ENCODE measurements around the gene MTAP.
A peak's percentile ranks its signal among the peaks of the same experiment; 100 is the strongest.

MTAP gene

DNA sequence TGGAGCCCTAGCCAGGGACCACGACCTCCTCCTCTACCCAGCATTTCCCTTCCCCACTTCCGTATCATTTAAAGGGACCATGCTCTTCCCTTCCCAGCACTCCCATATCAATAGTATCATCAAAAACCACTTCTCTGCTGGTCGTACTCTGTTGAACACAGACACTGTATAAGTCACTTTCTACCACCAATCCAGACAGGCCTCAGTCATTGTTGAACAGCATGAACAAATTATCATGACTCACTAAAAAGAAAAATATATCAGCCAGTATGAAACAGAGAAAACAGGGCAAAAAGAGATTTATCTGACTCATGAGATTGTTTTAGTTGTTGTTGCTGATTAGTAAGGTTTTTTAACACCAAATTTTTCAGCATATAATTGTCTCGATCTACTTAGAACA, 101.9 kb downstream of the MTAP start:
- Histone ChIP-seq H3K79me1 (ENCODE audit: low read length) (no peaks in the 10 kb centered on the region), H3K4me1 (ENCODE audit: control insufficient read depth, low read depth, low read length) (no peaks in the 10 kb centered on the region), H3K18ac (ENCODE audit: low read length) (no peak overlapping the region), H3K23ac (ENCODE audit: low read length) (no peak overlapping the region), H3K36me3 (ENCODE audit: control insufficient read depth, insufficient read depth, low read length) (no peaks in the 10 kb centered on the region), H3K4ac (ENCODE audit: low read depth, low read length) (no peak overlapping the region), H2BK5ac (ENCODE audit: low read length) (no peak overlapping the region), H3K79me2 (ENCODE audit: control insufficient read depth, insufficient read depth, low read length) (no peaks in the 10 kb centered on the region), H3K9ac (ENCODE audit: low read length) (no peak overlapping the region), H3K4me2 (ENCODE audit: low read length) (no peak overlapping the region), H2AK5ac (ENCODE audit: low read length) (no peak overlapping the region), H3K27me3 (ENCODE audit: insufficient read depth, low read length, poor library complexity) (no peaks in the 10 kb centered on the region), H3K56ac (ENCODE audit: low read length) (no peak overlapping the region), H2BK120ac (ENCODE audit: low read depth, low read length) (no peak overlapping the region), H3K27ac (ENCODE audit: low read depth, low read length) (no peak overlapping the region), H4K5ac (ENCODE audit: low read length) (no peak overlapping the region), H3K4me3 (ENCODE audit: low read length) (no peak overlapping the region), H4K8ac (ENCODE audit: low read depth, low read length) (no peak overlapping the region), H2BK15ac (replicated peaks; ENCODE audit: low read depth) (no peak overlapping the region)
- WGBS (ENCODE audit: extremely low coverage, insufficient coverage, low lambda C conversion rate) = no CpG with 5 or more reads among the region's 4 CpGs
- DNase-seq = no peak

DNA sequence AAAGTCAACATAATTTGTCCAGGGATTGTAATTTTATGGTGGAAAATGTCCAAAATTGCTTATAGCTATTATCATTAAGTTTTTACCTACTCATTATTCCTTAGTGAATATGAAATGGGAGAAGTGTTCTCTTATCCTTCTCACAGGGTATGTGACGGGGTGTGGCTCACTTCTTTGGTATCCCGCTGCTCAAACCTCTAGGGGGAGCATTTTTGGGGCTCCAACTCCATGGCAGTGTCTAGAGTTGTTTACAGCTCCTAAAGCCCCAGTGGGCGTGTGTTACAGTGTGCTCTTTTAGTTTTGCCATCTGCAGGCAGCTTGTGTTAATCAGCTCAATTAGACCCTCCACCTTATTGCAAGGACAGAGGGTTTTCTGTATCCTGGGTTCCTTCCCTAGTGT, 102.3 kb downstream of the MTAP start:
- H2AK5ac ChIP-seq (ENCODE audit: low read length) = no peak overlapping the region
- no peak overlapping the region for H3K4me2 ChIP-seq (ENCODE audit: low read length)
- H3K79me1 ChIP-seq (ENCODE audit: low read length) = no peaks in the 10 kb centered on the region
- H2BK5ac ChIP-seq (ENCODE audit: low read length) = no peak overlapping the region
- H2BK15ac ChIP-seq (replicated peaks; ENCODE audit: low read depth) = no peak overlapping the region
- H3K9ac ChIP-seq (ENCODE audit: low read length) = no peak overlapping the region
- H4K5ac ChIP-seq (ENCODE audit: low read length) = no peak overlapping the region
- H3K56ac ChIP-seq (ENCODE audit: low read length) = no peak overlapping the region
- no peaks in the 10 kb centered on the region for H3K4me1 ChIP-seq (ENCODE audit: control insufficient read depth, low read depth, low read length)
- no peaks in the 10 kb centered on the region for H3K27me3 ChIP-seq (ENCODE audit: insufficient read depth, low read length, poor library complexity)
- H3K4me3 ChIP-seq (ENCODE audit: low read length) = no peak overlapping the region
- H4K8ac ChIP-seq (ENCODE audit: low read depth, low read length) = no peak overlapping the region
- no CpG with 5 or more reads among the region's 3 CpGs for WGBS (ENCODE audit: extremely low coverage, insufficient coverage, low lambda C conversion rate)
- H3K18ac ChIP-seq (ENCODE audit: low read length) = no peak overlapping the region
- peak; percentile 30 for DNase-seq
- H2BK120ac ChIP-seq (ENCODE audit: low read depth, low read length) = no peak overlapping the region
- no peak overlapping the region for H3K4ac ChIP-seq (ENCODE audit: low read depth, low read length)
- H3K36me3 ChIP-seq (ENCODE audit: control insufficient read depth, insufficient read depth, low read length) = no peaks in the 10 kb centered on the region
- H3K79me2 ChIP-seq (ENCODE audit: control insufficient read depth, insufficient read depth, low read length) = no peaks in the 10 kb centered on the region
- H3K27ac ChIP-seq (ENCODE audit: low read depth, low read length) = no peak overlapping the region
- H3K23ac ChIP-seq (ENCODE audit: low read length) = no peak overlapping the region

DNA sequence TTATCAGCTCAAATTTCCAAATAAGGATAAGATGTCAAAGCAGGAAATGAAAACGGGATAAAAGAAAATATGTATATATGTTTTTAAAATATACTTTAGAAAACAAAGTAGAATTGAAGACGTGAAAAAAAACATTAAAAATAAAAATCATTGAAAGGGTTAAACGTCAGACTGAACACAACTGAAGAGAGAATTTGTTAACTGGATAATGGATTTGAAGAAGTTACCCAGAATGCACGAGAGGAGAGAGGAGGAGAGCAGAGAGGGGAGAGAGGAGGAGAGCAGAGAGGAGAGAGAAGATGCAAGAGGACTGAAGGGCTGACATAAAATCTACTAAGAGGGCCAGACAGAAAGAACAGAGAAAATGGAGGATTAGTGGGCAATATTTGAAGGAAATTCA, 103.8 kb downstream of the MTAP start:
- no peak overlapping the region for H3K4me3 ChIP-seq (ENCODE audit: low read length)
- no peak overlapping the region for H3K9ac ChIP-seq (ENCODE audit: low read length)
- H2BK5ac ChIP-seq (ENCODE audit: low read length) = no peak overlapping the region
- H3K27ac ChIP-seq (ENCODE audit: low read depth, low read length) = no peak overlapping the region
- H3K79me2 ChIP-seq (ENCODE audit: control insufficient read depth, insufficient read depth, low read length) = no peaks in the 10 kb centered on the region
- H3K4ac ChIP-seq (ENCODE audit: low read depth, low read length) = no peak overlapping the region
- no peak overlapping the region for H4K8ac ChIP-seq (ENCODE audit: low read depth, low read length)
- WGBS (ENCODE audit: extremely low coverage, insufficient coverage, low lambda C conversion rate) = 100% methylated on average over 2 of the region's 4 CpGs
- no peak overlapping the region for H3K56ac ChIP-seq (ENCODE audit: low read length)
- H3K79me1 ChIP-seq (ENCODE audit: low read length) = no peaks in the 10 kb centered on the region
- no peak for DNase-seq
- H3K4me1 ChIP-seq (ENCODE audit: control insufficient read depth, low read depth, low read length) = no peaks in the 10 kb centered on the region
- H2AK5ac ChIP-seq (ENCODE audit: low read length) = no peak overlapping the region
- no peak overlapping the region for H3K23ac ChIP-seq (ENCODE audit: low read length)
- H3K36me3 ChIP-seq (ENCODE audit: control insufficient read depth, insufficient read depth, low read length) = no peaks in the 10 kb centered on the region
- no peaks in the 10 kb centered on the region for H3K27me3 ChIP-seq (ENCODE audit: insufficient read depth, low read length, poor library complexity)
- no peak overlapping the region for H4K5ac ChIP-seq (ENCODE audit: low read length)
- no peak overlapping the region for H2BK120ac ChIP-seq (ENCODE audit: low read depth, low read length)
- no peak overlapping the region for H2BK15ac ChIP-seq (replicated peaks; ENCODE audit: low read depth)
- no peak overlapping the region for H3K4me2 ChIP-seq (ENCODE audit: low read length)
- no peak overlapping the region for H3K18ac ChIP-seq (ENCODE audit: low read length)

DNA sequence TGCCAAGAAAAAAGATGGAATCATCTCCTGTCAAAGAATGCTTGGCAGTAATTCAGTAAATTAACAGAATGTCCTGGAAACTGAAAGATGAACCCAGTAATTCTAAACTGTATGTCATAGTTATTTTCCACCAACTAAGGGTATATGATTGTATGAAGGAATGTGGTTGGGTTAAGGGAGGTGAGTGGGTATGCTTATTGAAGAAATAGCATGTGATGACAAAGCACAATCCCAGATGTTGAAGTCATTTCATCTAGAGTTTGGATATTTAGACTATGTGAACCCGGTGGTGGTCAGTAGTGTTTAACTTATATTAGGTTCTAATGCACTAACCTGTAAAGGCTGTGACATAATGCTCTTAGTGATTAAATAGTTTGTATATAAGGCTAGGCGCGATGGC, 104.4 kb downstream of the MTAP start:
- Histone ChIP-seq H3K4ac (ENCODE audit: low read depth, low read length) (no peak overlapping the region), H3K18ac (ENCODE audit: low read length) (no peak overlapping the region), H3K4me2 (ENCODE audit: low read length) (no peak overlapping the region), H3K23ac (ENCODE audit: low read length) (no peak overlapping the region), H3K9ac (ENCODE audit: low read length) (no peak overlapping the region), H2BK120ac (ENCODE audit: low read depth, low read length) (no peak overlapping the region), H3K79me2 (ENCODE audit: control insufficient read depth, insufficient read depth, low read length) (no peaks in the 10 kb centered on the region), H2BK15ac (replicated peaks; ENCODE audit: low read depth) (no peak overlapping the region), H3K27me3 (ENCODE audit: insufficient read depth, low read length, poor library complexity) (no peaks in the 10 kb centered on the region), H3K36me3 (ENCODE audit: control insufficient read depth, insufficient read depth, low read length) (no peaks in the 10 kb centered on the region), H2BK5ac (ENCODE audit: low read length) (no peak overlapping the region), H2AK5ac (ENCODE audit: low read length) (no peak overlapping the region), H3K4me1 (ENCODE audit: control insufficient read depth, low read depth, low read length) (no peaks in the 10 kb centered on the region), H3K4me3 (ENCODE audit: low read length) (no peak overlapping the region), H3K56ac (ENCODE audit: low read length) (no peak overlapping the region), H3K27ac (ENCODE audit: low read depth, low read length) (no peak overlapping the region), H3K79me1 (ENCODE audit: low read length) (no peaks in the 10 kb centered on the region), H4K8ac (ENCODE audit: low read depth, low read length) (no peak overlapping the region), H4K5ac (ENCODE audit: low read length) (no peak overlapping the region)
- no CpG with 5 or more reads among the region's 3 CpGs for WGBS (ENCODE audit: extremely low coverage, insufficient coverage, low lambda C conversion rate)
- no peak for DNase-seq

DNA sequence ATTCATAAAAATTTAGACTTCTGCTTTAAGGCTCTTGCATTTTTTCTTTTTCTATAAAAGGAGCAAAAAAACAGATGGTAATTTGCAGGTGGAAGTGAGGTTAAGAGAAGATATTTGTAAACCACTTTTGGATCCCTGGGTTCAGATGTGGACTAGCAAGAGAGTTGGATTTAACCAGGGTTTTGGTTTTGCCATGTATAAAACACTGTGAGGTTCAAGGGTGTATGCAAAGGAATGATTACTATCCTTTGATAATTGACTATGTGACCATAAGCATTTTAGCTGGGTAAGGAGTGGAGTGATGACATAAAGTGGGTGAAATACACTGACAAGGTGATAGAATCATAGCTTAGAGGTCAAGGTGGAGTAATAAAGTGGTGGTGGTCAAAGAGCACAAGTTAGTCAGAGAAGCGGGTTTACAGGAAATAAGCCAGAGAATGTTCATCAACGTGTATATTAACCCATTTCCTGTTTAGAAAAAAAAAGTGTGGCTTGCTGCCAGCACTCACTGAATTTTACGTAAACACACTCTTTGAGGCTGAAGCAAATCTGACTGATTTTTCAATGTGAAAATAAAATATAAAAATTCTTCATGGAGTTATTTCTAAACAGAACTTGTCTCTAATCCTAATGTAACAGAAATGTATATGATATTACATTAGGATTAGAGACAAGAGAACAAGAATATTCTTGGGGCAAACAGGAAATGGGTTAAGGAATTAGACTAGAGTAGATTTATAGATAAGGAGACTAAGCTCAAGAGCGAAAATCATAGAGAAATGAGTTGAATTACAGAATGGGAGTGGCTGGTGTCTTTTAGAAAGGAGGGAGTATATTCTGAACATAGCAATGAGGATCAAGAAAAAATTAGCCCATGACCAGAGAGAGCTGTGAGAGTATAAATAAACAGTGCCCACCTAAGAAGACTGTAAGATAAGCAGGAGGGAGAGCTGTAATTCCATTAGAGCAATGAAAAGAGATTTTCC, 117.2 kb downstream of the MTAP start:
- no peaks in the 10 kb centered on the region for H3K36me3 ChIP-seq (ENCODE audit: control insufficient read depth, insufficient read depth, low read length)
- no peak for DNase-seq
- no peaks in the 10 kb centered on the region for H3K27me3 ChIP-seq (ENCODE audit: insufficient read depth, low read length, poor library complexity)
- no peaks in the 10 kb centered on the region for H3K79me1 ChIP-seq (ENCODE audit: low read length)
- H3K79me2 ChIP-seq (ENCODE audit: control insufficient read depth, insufficient read depth, low read length) = no peaks in the 10 kb centered on the region
- H2BK15ac ChIP-seq (replicated peaks; ENCODE audit: low read depth) = no peak overlapping the region
- H4K5ac ChIP-seq (ENCODE audit: low read length) = no peak overlapping the region
- H3K4ac ChIP-seq (ENCODE audit: low read depth, low read length) = no peak overlapping the region
- H3K56ac ChIP-seq (ENCODE audit: low read length) = no peak overlapping the region
- WGBS (ENCODE audit: extremely low coverage, insufficient coverage, low lambda C conversion rate) = no CpG with 5 or more reads among the region's 4 CpGs
- no peak overlapping the region for H2BK120ac ChIP-seq (ENCODE audit: low read depth, low read length)
- no peak overlapping the region for H3K9ac ChIP-seq (ENCODE audit: low read length)
- no peak overlapping the region for H3K4me2 ChIP-seq (ENCODE audit: low read length)
- H4K8ac ChIP-seq (ENCODE audit: low read depth, low read length) = no peak overlapping the region
- no peak overlapping the region for H3K27ac ChIP-seq (ENCODE audit: low read depth, low read length)
- no peak overlapping the region for H3K4me3 ChIP-seq (ENCODE audit: low read length)
- no peak overlapping the region for H3K18ac ChIP-seq (ENCODE audit: low read length)
- H2BK5ac ChIP-seq (ENCODE audit: low read length) = no peak overlapping the region
- H3K23ac ChIP-seq (ENCODE audit: low read length) = no peak overlapping the region
- no peaks in the 10 kb centered on the region for H3K4me1 ChIP-seq (ENCODE audit: control insufficient read depth, low read depth, low read length)
- no peak overlapping the region for H2AK5ac ChIP-seq (ENCODE audit: low read length)

DNA sequence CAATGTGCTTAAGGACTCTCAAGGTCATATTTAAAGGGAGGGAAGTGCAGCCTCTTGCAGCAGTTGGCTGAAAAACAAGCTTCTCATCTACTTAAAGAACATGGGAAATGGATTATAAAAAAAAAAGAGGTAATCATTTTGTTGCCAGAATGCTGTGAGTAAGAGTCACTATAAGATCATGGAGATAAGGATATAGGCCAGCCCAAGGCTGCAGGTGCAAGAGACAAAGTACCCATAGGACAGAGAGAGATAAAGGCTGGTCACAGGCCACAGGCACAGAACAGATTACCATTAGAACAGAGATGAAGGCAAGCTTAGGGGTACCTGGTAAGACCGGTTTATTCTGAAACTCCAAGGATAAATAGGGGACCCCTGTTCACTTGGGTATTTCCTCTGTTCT, 121.3 kb downstream of the MTAP start:
- Histone ChIP-seq H3K27me3 (ENCODE audit: insufficient read depth, low read length, poor library complexity) (no peaks in the 10 kb centered on the region), H3K9ac (ENCODE audit: low read length) (no peak overlapping the region), H3K56ac (ENCODE audit: low read length) (no peak overlapping the region), H2BK5ac (ENCODE audit: low read length) (no peak overlapping the region), H2AK5ac (ENCODE audit: low read length) (no peak overlapping the region), H3K4me2 (ENCODE audit: low read length) (no peak overlapping the region), H2BK15ac (replicated peaks; ENCODE audit: low read depth) (no peak overlapping the region), H3K79me2 (ENCODE audit: control insufficient read depth, insufficient read depth, low read length) (no peaks in the 10 kb centered on the region), H3K4ac (ENCODE audit: low read depth, low read length) (no peak overlapping the region), H3K18ac (ENCODE audit: low read length) (no peak overlapping the region), H3K23ac (ENCODE audit: low read length) (no peak overlapping the region), H3K4me1 (ENCODE audit: control insufficient read depth, low read depth, low read length) (no peaks in the 10 kb centered on the region), H3K79me1 (ENCODE audit: low read length) (no peaks in the 10 kb centered on the region), H3K27ac (ENCODE audit: low read depth, low read length) (no peak overlapping the region), H2BK120ac (ENCODE audit: low read depth, low read length) (no peak overlapping the region), H4K8ac (ENCODE audit: low read depth, low read length) (no peak overlapping the region), H3K4me3 (ENCODE audit: low read length) (no peak overlapping the region), H3K36me3 (ENCODE audit: control insufficient read depth, insufficient read depth, low read length) (no peaks in the 10 kb centered on the region), H4K5ac (ENCODE audit: low read length) (no peak overlapping the region)
- WGBS (ENCODE audit: extremely low coverage, insufficient coverage, low lambda C conversion rate) = no CpG with 5 or more reads among the region's 1 CpG
- DNase-seq = no peak

All from mesendoderm (in vitro differentiated cells).